Loucy (cell line): ENCODE results near the gene IRAK1BP1.

Source experiments
- EZH2phosphoT487 ChIP-seq: fragments of 200-600 bp; IDR thresholded peaks from 2 replicates; pipeline ENCODE4 v1.6.1; 2018; ENCODE audit warnings: antibody characterized with exemption, mild to moderate bottlenecking, moderate library complexity, borderline replicate concordance
- TF ChIP-seq, protein P1 (sequence below): fragments of 200-600 bp; sonication (generic); conservative IDR thresholded peaks from 2 replicates; pipeline ENCODE4 v1.5.1; 2014; ENCODE audit warnings: mild to moderate bottlenecking, antibody characterized with exemption, low read length

DNA sequence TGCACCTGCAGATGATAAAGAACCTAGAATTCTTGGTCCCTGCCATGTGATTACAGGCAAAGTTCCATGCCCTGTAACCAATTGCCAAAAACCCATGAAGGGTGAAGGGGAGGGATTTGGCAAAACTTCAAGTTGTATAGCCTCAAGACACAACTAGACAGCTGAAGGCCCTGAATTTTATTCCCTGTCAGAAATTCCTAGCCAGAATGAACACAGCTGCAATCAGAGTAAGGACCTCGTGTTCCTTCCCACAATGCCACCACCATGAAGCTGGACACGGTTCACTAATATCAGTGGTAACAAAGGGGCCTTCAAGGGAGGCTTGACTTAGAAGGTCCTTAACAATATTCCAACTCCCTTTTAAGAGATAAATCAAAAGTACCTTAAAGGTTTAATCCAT is 22.5 kb upstream of the IRAK1BP1 start:
- TF ChIP-seq, protein P1, sequence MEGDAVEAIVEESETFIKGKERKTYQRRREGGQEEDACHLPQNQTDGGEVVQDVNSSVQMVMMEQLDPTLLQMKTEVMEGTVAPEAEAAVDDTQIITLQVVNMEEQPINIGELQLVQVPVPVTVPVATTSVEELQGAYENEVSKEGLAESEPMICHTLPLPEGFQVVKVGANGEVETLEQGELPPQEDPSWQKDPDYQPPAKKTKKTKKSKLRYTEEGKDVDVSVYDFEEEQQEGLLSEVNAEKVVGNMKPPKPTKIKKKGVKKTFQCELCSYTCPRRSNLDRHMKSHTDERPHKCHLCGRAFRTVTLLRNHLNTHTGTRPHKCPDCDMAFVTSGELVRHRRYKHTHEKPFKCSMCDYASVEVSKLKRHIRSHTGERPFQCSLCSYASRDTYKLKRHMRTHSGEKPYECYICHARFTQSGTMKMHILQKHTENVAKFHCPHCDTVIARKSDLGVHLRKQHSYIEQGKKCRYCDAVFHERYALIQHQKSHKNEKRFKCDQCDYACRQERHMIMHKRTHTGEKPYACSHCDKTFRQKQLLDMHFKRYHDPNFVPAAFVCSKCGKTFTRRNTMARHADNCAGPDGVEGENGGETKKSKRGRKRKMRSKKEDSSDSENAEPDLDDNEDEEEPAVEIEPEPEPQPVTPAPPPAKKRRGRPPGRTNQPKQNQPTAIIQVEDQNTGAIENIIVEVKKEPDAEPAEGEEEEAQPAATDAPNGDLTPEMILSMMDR = no peak
- TF ChIP-seq EZH2phosphoT487 = no peak
